GM04504 (cell line): ENCODE measurements around the gene R3HDM2.
"Not testable (repeated sequence)": the region's sequence is repeated elsewhere in the genome, so short reads cannot be mapped to it uniquely, and the experiment has no call there.

Source experiments
- DNase-seq: peaks from one replicate; pipeline ENCODE4 v3.0.0-alpha.2; 2012; ENCODE audit warnings: low read depth

Gene R3HDM2

DNA sequence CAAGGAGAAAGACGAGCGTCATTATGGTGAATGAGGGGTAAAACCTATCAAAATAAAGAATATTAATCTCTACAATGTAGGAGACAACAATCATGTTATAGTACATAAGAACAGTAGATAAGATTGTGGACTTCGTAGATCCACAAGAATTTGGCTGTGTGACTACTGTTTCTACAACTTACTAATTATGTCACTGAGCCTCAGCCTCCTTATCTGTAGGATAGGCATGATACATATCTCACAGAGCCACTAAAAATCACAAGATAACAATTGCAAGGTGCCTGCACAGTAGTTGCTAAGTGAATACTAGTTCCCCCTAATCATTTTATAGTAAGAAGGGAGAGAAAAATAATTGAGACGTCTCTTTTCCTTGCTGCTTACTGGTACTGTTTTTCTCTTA, 101.6 kb downstream of the R3HDM2 start:
- no peak for DNase-seq

GRCh38 chr12:57325395-57325794, 105.4 kb downstream of the R3HDM2 start:
- no peak for DNase-seq

GRCh38 chr12:57323416-57323815, 107.4 kb downstream of the R3HDM2 start:
- no peak for DNase-seq

DNA sequence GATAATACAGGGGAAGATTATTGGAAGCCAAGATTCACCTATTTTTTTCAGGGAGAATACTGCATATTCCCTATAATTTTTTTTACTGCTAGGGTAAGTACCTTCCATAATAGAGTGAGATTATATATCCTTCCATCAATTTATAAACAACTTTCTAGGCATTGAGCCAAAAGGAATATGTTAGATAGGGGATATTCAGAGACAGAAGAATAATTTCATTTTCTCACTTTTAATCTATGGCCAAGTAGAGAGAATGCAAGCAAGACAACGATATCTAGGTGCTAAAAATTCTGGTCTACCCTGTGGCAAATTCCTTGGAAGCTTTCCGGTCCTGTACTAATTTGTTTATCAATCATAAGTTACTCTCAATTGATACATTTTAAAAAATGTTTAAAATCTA, 110.2 kb downstream of the R3HDM2 start:
- no peak for DNase-seq

DNA sequence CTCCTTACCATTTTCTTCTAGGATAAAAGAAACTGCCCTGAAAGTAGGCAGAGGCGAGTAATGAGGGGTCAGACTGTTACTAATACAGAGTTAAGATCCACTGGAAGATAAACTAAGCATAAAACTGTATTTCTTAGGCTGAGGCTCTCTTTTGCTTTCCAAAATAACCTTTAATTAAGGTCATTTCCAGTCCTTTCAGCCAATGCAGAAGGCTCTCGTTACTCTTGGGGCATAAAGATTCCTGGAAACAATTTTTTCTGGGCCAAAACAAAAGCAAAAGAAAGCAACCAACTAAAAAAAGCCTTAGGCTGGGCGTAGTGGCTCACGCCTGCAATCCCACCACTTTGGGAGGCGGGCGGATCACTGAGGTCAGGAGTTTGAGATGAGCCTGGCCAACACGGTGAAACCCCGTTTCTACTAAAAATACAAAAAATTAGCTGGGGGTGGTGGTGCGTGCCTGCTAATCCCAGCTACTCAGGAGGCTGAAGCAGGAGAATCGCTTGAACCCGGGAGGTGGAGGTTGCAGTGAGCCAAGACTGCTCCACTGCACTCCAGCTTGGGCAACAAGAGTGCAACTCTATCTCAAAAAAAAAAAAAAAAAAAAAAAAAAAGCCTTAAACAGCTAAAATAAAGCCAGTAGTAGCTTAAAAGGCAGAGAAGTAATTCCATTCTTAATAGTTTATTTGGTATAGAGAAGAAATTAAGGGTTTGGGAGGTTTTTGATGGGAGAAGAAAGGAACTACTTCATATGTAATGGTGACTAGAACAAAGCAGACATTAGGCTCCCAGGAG, 111.0 kb downstream of the R3HDM2 start:
- DNase-seq = no peak

DNA sequence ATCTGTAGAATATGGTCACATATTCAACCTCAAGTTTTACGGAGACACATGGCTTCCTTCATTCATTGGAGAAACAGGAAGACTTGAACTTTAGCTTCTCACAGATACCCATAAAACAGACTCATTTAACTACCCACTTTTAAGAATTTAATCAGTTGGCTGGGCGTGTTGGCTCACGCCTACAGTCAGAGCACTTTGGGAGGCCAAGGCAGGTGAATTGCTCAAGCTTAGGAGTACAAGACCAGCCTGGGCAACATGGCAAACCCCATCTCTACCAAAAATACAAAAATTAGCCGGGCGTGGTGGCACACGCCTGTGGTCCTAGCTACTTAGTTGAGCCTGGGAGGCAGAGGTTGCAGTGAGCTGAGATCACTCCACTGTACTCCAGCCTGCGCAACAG, 115.2 kb downstream of the R3HDM2 start:
- DNase-seq = no peak

DNA sequence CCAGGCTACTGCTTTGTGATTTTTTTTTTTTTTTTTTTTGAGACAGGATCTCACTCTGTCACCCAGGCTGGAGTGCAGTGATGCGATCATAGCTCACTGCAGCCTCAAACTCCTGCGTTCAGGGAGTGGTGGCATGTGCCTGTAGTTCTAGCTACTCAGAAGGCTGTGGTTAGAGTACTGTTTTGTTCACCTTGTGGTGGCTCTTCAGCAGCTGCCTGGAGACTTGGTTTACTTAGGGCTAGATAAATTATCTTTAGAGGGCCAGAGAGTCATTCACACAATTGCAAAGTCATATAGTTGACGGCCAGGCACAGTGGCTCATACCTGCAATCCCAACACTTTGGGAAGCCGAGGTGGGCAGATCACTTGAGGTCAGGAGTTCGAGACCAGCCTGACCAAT, 118.6 kb downstream of the R3HDM2 start:
- not testable (repeated sequence) for DNase-seq

- peak; percentile 10 for DNase-seq
Observed at GRCh38 chr12:57309420-57309819, 121.4 kb downstream of the R3HDM2 start.

GRCh38 chr12:57300961-57301584, 129.8 kb downstream of the R3HDM2 start:
- no peak for DNase-seq

GRCh38 chr12:57299514-57300016, 131.3 kb downstream of the R3HDM2 start:
- DNase-seq = no peak

- no peak for DNase-seq
Observed at GRCh38 chr12:57296291-57296690, 134.6 kb downstream of the R3HDM2 start.

DNA sequence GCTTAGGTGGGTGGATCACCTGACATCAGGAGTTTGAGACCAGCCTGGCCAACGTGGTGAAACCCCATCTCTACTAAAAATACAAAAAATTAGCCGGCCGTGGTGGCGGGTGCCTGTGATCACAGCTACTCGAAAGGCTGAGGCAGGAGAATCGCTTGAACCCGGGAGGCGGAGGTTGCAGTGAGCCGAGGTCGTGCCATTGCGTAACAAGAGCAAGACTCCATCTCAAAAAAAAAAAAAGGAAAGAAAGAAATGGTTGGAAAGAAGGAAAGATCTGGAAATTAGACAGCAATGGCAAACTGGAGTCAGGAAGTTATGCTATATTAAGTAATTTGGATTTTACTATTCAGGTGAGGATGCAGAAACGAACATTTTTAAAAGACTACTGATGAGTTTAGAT, 148.8 kb downstream of the R3HDM2 start:
- not testable (repeated sequence) for DNase-seq

- peak; percentile 80 for DNase-seq
Observed at GRCh38 chr12:57280211-57281062, 150.4 kb downstream of the R3HDM2 start.

DNA sequence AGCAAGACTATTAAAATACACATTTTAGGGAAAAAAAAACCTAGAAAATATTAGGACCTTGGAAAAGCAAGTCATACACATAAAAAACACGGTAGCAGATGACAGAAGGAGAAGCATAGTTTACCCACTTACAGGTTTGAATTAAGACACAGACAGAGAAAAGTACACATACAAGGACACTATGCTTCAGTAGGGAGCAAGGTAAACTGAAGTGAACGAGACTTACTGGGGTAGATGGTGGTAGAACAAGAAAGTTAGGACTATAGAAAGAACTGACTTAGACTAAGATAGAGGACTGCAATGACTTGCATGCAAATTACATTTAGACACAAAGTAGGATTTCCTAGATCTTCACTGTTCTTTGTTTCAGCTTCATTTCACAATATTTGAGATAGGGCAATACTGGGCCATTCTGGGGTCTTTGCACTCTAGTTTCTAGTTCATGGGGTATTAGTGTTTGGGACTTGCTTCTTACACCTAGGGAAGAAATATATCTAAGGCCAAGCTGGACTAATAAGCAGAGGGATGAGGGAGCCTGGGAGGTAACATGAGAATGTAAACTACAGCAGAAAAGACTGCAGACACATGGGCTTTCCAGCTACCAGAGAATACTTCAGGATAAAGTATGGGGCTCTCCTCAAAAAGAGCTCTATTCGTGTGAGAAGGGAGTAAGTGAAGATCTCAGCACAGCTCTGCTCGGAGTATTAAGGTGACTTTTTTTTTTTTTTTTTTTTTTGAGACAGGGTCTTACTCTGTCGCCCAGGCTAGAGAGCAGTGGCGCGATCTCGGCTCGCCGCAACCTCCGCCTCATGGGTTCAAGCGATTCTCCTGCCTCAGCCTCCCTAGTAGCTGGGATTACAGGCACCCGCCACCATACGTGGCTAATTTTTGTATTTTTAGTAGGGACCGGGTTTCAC, 152.1 kb downstream of the R3HDM2 start:
- DNase-seq = no peak

DNA sequence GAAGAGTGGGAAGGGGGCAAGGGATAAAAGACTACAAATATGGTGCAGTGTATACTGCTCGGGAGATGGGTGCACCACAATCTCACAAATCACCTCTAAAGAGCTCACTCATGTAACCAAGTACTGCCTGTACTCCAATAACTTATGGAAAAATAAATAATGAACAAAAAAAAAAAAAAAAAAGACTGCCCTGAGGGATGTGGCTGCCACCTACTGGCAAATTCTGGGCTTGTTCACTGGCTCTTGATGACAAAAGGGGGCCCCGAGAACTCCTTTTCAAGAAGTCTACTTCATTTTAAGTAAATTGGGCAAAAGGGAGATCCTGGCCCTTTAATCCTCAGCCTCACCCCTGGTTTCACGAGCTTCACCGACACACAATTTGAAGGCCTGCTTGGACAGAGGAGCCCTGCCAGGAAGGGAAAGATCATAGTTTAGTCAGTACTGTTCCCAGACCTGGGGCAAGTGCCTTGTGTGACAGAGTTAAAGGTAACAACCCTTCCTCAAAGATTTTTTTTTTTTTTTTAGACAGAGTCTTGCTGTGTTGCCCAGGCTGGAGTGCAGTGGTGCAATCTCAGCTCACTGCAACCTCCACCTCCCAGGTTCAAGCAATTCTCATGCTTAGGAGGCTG, 153.8 kb downstream of the R3HDM2 start:
- DNase-seq = no peak

GRCh38 chr12:57276233-57276632, 154.6 kb downstream of the R3HDM2 start:
- not testable (repeated sequence) for DNase-seq

DNA sequence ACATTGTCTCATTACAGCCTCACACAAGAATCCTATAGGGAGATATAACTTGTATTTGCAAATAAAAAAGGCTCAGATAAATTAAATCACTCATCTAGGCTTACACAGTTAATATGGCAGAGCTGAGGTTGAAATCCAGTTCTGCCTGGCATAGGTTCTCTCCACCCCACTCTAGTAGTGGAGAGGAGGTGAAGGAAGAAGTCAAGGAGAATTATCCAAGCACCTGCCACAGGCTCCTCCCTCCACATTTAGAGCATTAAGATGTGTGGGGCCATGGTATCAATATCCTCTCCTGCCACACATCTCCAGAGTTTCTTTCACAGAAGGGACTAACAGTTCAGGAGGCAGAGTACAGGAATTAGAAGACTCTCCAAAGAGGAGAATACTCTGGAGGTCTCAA, 157.3 kb downstream of the R3HDM2 start:
- DNase-seq = no peak

DNA sequence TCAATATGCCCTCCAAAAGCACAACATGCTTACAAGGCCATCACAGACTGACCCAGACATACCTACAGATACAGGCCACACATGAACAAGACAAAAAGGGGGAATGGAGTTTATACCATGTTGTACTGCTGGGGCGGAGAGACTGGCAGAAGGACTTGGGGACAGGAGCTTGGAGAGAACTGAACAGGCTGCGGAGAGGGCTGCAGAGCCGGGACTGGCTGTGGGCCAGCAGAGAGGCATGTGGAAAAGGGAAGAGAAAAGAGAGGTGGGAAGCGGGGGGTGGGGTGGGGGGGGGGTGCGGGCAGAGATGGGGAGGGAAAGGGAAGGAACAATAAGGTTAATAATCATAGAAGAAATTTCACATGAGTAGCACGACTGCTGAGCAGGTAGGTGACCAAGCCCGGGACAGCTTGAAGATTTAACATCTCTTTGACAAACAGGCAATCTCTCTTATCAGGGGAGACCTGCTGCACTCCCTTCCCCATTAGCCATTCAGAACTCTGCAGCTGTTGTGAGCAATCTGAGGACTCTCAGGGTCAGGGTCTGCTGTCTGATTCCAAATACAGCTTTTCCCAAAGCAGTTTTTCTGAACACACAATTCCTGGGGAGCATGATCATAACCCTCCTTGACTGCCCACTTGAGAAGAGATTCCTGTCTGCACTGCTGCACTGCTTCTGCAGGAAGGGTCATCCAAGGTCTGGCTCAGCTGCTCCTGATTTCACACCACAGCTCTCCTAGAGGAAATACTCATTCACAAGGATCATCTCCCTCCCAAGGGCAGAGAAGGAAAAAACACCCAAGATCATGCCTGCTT, 158.3 kb downstream of the R3HDM2 start:
- peak; percentile 15 for DNase-seq

- DNase-seq = no peak
Observed at GRCh38 chr12:57270966-57271470, 159.8 kb downstream of the R3HDM2 start.

DNA sequence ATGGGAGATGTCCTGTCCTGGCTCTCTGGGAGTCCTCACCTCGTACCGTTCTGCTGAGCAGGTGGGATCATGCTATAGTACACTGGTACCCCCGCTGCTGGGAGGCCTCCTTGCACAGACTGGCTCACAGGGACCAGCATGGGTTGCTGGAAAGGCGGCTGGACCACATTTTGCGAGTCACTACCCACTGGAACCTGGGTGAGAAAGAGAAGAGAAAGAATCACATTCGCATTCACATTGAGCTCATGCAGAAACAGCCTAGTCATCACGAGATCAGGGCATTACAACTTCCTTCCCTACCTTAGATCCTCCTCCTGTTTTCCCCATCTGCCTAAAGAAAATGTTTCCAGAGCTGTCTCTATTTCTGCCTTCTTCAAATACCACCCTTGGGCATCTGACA, 162.6 kb downstream of the R3HDM2 start:
- DNase-seq = no peak
